AML-193 (cell line): ENCODE measurements around the gene GRB10.

Experiments
- DNase-seq, 2 experiments: peaks; one replicate each; lab custom pipeline; 2025; lab: John Stamatoyannopoulos, UW

GRB10 gene

GRCh38 chr7:50667789-50668226, 114.9 kb downstream of the GRB10 start:
- no peak for DNase-seq

GRCh38 chr7:50667338-50667737, 115.4 kb downstream of the GRB10 start:
- no peak for DNase-seq

GRCh38 chr7:50666124-50666496, 116.6 kb downstream of the GRB10 start:
- no peak for DNase-seq

- no peak for DNase-seq
Observed at GRCh38 chr7:50665403-50666123, 117.1 kb downstream of the GRB10 start.

- no peak for DNase-seq
Observed at GRCh38 chr7:50664937-50665336, 117.8 kb downstream of the GRB10 start.

GRCh38 chr7:50664461-50664922, 118.2 kb downstream of the GRB10 start:
- peak in 1 of 2 experiments; percentile 27 for DNase-seq

- no peak for DNase-seq
Observed at GRCh38 chr7:50663396-50664102, 119.1 kb downstream of the GRB10 start.

GRCh38 chr7:50662996-50663395, 119.7 kb downstream of the GRB10 start:
- no peak for DNase-seq

GRCh38 chr7:50662041-50662694, 120.5 kb downstream of the GRB10 start:
- peak; percentile 63 to 67 for DNase-seq

GRCh38 chr7:50661345-50662040, 121.2 kb downstream of the GRB10 start:
- peak; percentile 58 to 79 for DNase-seq

GRCh38 chr7:50660830-50661175, 121.9 kb downstream of the GRB10 start:
- no peak for DNase-seq

GRCh38 chr7:50660040-50660829, 122.5 kb downstream of the GRB10 start:
- peak; percentile 64 to 76 for DNase-seq

GRCh38 chr7:50659329-50659965, 123.2 kb downstream of the GRB10 start:
- no peak for DNase-seq

- DNase-seq = no peak
Observed at GRCh38 chr7:50658696-50659095, 124.0 kb downstream of the GRB10 start.

- DNase-seq = no peak
Observed at GRCh38 chr7:50657912-50658311, 124.8 kb downstream of the GRB10 start.

GRCh38 chr7:50657341-50657873, 125.3 kb downstream of the GRB10 start:
- no peak for DNase-seq

GRCh38 chr7:50656141-50656895, 126.4 kb downstream of the GRB10 start:
- no peak for DNase-seq

- DNase-seq = no peak
Observed at GRCh38 chr7:50655490-50655889, 127.2 kb downstream of the GRB10 start.

- no peak for DNase-seq
Observed at GRCh38 chr7:50655020-50655419, 127.7 kb downstream of the GRB10 start.

GRCh38 chr7:50653981-50654425, 128.7 kb downstream of the GRB10 start:
- DNase-seq = no peak
